Medulla oblongata (tissue), 1 donor: Measurements from ENCODE around the gene SHISA8.
"Not testable (repeated sequence)": the region's sequence is repeated elsewhere in the genome, so short reads cannot be mapped to it uniquely, and the experiment has no call there.

Experiments used
- DNase-seq: peaks from one replicate; pipeline ENCODE4 v3.0.0-alpha.2; 2015; ENCODE audit errors: extremely low spot score

Gene SHISA8

DNA sequence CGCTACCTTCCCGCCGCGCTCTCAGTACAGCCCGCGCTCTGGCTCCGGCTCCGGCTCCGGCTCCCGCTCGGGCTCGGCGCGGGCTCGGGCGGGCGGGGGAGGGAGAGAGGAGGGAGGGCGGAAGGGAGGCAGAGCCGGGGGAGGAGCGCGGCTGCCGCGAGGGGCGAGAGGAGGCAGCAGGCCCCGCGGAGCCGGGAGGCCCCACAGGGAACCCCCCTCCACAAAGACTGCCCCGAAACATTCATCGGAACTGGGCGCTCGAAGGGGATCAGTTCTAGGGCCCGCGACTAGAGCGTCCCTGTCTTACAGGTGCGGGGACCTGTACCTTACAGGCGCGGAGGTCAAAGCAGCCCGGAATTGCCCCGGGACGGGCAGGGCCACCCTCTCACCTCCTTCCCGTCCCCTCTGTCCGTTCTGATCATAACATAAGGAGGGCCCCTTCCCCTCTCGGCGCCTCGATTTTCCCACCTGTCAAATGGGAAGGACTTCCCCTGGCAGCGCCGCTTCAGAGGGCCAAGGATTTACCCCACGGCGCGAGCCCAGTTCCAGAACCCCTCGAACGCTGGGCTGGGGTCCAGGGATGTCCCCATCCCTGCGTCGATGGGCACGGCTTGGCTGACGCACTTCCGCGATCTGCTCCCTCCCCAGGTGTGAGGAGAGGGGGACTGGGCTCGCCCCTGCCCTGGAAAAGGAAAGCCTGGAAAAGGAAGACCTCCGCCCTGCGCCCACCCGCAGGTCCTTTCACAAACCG is at the start of gene SHISA8:
TSS of gene SHISA8 (minus strand) at position 40 of the 751 bp plus-strand sequence. CDS start 407 bp downstream, outside the sequence.
- no peak for DNase-seq

DNA sequence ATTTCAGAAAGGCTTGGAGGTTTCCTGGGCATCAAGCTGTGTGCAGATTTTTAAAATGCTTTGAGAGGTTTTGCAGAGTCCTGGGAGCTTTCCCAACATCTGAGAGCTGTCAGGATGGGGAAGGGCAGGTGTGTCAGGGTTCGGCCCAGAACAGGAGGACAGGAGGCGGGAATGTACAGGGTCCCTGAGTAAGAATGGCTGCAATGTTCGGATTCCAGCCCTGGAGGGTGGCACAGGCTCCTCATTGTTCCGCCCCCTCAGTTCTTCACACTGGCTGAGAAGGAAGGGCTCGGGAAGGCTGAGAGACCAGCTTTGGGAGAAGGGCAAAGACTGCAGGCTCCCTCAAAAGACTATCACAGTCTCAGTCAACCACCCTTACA is 49.2 kb upstream of the SHISA8 start:
- DNase-seq, result no peak

DNA sequence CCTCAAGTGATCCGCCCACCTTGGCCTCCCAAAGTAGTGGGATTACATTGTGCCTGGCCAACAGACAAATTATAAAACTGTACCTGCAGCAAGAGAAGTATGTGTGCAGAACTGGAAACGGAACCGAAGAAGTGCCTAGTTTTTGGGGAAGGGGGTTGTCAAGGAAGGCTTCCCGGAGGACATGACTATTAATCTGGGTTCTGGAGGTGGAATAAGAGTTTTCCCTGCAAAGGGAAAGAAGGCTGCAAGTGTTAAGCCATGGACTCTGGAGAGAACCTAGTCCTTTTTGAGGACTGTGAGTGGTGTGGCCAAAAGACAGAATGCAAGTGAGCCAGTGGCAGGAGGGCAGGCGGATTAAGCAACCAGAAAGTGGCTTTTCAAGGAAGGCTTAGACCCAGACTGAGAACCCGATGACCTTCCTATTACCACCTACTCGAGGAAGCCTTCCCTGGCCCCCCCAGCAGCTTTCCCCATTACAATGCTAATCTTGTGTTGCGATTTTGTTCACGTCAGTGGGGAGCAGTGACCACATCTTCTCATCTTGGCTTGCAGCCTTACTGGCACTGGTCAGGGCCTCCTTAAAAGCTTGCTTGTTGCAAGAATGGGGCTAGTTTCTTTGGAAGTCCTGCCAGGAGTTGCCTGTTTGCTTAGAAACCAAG is 48.7 kb upstream of the SHISA8 start:
- DNase-seq, result peak; percentile 86

DNA sequence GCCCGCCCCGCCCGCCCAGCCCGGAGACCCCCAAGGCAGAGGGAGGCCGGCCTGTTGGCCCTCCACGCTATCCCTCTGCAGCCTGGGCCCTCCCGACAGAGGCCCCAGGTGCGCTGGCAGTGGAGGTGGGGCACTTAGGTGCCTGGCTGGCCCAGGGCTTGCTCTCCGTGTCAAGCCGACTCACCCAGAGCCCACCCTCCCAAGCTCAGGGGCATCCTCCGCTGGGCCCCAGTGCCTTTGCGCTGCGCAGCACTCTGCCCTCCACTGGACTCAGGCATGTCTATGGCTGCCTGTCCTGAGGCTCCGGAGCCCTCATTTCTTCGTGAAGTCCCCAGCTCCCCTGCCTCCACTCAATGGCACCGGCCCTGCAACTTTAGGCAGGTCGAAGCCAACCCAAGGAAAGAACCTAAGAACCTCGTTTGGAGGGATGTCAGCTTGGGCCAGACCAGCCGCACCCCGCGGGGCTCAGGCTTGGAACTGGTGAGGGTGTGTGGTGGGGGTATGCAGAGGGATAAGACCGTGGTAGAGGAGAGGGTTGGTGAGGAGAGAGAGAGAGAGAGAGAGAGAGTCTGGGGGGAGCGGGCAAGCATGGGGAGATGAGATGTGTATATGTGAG is 43.2 kb upstream of the SHISA8 start:
- DNase-seq, result no peak

DNA sequence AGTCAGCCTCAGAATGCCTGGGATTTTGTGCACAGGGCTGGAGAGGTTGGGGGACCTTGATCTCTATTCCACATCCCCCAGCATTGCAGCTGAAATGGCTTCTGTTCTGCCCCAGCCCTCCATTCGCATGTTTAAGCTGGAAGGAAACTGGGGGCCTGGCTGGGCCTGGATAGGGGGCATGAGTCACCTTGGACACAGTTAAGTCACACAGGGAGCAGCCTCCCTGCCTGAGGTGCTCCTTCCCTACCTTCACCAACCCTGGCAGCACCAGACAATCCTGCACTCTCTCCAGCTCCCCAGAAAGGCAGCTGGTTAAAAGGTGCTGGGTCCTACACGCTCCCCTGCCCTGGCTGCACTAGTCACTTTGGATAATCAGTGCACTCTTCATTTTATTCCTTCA is 37.8 kb upstream of the SHISA8 start:
- DNase-seq, result no peak

DNA sequence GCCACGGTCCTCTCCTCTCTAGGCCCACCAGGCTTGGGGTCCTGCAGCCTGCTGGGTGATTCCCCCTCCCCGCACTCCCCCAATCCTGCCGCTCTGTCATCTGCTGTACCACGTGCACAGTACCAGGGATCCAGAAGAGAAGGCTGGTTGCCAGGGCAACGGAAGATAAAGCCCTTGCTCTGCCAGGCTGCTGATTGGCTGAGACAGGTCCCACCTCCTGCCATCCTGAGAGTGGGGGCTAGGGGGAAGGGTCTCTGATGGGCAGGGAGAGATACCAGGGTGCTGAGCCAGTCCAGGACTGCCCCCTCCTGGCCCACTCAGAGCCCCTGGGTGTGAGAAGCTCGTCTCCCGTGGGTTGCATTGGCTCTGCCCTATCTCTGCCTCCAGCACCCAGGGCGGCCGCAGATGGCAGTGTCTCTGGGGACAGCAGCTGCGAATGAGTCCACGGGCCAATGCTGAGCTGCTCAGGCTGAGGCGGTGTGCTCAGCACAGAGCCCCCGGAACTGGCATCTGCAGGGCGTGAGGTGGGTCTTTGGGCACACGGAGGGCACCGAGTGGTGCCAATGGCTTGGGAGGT is 37.1 kb upstream of the SHISA8 start, which contains the start of gene SMIM45:
TSS of gene SMIM45 (plus strand) at position 253 of the 577 bp plus-strand sequence.
- DNase-seq, result peak; percentile 88

DNA sequence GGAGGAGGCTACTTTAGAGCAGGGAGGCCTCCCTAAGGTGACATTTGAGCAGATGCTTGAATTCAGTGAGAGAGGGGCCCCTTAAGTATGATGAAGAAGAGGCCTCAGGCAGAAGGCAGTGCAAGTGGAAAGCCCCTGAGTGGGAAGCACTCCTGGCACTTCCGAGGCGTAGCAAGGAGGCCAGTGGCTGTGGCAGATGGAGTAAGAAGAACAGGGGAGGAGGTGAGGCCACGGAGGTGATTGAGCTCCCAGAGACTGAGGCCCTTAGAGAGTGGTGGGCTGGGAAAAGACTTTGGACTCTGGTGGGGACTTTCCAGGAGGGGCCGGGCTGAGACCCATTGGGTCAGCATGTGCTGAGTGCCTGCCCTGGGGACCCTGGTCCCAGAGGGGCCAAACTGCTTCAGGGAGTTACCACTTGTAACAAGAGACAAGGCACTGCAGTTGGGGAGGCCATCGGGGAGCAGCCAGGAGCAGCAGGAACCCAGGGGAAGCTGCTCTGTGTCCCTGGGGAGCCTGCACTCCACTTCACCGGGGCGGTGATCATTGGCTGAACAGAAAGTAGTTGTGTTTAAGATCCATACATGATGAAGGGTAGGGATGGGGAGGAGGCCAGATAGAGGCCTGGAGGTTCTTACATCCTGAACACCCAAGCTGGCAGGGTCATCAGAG is 34.6 kb upstream of the SHISA8 start:
- no peak for DNase-seq

DNA sequence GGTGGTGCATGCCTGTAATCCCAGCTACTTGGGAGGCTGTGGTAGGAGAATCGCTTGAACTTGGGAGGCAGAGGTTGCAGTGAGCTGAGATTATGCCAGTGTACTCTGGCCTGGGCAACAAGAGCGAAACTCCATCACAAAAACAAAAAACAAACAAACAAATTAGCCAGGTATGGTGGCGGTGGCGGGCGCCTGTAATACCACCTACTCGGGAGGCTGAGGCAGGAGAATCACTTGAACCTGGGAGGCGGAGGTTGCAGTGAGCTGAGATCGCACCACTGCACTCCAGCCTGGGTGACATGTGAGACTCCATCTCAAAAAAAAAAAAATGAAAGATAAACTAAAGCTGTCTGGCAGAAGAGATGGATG is 34.0 kb upstream of the SHISA8 start:
- DNase-seq, result not testable (repeated sequence)

DNA sequence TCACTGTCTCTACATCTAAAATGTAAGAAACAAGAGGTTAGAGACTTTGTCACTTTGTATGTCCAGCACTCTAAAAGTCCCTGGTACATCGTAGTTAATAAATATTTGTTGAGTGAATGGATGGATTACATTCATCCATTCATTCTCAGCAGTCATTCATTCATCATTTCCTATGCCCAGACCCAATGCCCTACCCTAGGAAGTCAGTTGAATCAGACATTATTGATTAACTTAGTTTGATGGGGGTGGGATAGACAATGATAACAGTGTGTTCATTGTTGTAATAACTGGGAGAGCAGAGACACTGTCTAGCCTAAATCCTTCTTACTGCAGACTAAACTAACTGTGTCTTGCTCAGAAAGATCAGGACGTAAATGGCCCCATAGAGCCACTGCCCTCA is 33.3 kb upstream of the SHISA8 start:
- no peak for DNase-seq

DNA sequence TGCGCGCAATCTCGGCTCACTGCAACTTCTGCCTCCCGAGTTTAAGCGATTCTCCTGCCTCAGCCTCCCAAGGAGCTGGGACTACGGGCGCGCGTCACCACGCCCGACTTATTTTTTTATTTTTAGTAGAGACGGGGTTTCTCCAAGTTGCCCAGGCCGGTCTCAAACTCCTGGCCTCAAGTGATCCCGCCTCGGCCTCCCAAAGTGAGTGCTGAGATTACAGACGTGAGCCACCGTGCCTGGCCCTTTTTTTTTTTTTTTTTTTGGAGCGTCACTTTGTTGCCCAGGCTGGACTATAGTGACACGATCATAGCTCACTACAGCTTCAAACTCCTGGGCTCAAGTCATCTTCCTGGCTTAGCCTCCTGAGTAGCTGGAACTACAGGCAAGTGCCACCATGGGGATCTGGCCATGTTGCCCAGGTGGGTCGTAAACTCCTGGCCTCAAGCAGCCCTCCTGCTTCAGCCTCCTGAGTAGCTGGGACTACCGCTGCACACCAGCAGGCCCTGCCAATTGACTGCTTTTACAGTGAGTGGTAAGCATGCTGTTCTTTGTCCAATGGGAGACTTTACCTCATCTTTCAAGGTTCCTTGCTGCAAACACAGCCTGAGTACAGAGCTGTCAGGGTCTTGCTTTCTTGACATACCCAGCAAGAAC is 32.7 kb upstream of the SHISA8 start:
- DNase-seq, result no peak

DNA sequence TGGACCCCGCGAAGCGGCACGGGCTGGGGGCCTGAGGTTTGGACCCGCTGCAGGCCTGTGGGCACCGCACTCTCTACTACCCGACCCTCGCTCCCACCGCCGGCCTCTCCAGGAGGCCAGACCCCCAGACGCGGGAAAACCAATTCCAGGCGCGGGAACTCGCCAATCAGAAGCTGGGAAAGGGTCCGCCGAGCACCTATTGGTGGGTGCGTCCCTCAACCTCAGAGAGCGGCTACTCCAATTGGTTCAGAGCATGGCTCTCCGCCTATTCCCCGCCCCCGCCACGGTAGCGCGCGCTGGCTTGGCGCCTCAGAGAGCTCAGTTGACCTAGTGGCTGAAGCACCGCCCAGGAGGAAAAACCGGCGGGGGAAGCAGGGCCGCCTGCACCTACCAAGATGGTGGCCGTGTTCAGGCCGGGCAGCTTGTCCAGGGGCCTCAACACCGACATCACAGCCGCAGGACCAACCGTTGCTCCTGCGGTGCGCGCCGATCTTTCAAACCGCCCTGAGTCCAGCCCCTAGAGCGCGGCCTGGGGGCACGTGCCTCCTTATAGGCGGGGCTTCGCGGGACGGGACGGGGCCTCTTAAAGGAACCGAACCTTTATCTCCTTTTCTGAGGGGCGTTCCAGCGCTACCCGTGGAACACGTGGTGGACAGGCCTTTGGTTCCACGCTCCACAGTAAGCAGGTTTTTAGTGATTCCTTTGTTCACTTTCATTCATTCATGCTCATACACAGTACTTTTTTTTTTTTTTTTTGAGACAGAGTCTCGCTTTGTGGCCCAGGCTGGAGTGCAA is 32.0 kb upstream of the SHISA8 start, which contains the start of gene CENPM:
TSS of gene CENPM (minus strand) at position 524 of the 795 bp plus-strand sequence. CDS start at position 448, 76 bp downstream.
- DNase-seq, result peak; percentile 94

DNA sequence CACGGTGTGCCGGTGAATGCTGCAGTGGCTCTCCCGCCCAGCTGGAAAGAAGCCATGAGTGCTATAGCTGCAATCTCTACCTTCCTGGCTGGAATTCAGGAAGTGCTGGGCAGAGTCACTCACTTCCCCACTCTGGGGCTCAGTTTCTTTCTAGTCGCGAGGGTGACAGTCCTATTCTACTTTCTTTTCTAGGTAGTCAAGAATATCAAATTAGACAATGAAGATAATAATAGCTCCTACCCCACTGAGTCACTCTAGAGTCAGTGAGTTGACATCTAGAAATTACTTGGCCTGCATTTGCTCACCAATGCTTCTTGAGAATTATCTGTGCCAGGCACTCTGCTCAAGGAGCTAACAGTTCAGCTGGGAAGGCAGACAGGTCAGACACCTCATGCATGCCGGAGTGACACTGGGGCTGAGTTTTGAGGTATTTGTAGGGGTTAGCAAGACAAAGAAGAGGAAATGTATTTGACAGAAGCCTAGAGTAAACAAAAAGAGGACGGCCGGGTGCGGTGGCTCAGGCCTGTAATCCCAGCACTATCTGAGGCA is 28.9 kb upstream of the SHISA8 start:
- no peak for DNase-seq

DNA sequence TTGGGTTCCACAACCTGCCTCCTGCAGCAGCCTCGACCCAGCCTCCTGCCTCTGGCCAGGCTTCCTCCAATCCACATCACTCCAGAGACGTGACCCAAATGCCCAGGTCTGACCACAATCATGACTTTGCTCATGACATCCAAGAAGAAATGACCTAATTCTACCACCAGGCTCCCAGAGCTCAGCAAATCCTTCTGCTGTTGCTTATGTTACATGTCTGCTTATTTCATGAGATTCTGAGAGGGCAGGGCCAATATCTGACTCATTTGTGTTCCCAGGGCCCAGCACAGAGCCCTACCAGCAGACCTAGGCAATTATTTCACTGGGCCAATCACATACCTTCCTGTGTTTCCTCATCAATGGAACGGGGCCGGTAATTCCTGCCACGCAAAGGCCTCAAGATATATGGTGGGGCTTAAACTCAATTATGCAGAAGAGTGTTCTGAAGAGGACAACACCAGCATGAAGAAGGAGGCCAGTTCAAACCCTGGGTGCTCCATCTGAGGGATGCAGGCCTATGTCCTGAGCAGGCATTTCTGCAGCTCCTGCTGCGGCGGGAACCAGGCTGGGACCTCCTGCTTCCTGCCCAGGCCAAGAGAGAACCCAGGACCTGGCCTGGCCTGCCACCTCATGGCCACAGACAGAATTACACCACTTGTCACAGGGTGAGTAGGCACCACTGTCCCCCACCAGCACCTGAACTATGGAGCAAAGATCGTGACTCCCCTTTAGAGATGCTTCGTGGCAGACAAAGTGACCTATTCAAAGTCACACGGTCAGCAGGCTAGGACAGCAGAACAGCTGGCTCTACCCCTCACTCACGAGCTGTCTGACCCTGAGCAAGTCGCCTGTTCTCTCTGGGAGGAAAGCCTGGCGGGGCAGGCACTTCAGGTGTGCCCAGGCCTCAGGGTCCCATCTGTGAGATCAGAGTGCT is 26.2 kb upstream of the SHISA8 start:
- peak; percentile 93 for DNase-seq

DNA sequence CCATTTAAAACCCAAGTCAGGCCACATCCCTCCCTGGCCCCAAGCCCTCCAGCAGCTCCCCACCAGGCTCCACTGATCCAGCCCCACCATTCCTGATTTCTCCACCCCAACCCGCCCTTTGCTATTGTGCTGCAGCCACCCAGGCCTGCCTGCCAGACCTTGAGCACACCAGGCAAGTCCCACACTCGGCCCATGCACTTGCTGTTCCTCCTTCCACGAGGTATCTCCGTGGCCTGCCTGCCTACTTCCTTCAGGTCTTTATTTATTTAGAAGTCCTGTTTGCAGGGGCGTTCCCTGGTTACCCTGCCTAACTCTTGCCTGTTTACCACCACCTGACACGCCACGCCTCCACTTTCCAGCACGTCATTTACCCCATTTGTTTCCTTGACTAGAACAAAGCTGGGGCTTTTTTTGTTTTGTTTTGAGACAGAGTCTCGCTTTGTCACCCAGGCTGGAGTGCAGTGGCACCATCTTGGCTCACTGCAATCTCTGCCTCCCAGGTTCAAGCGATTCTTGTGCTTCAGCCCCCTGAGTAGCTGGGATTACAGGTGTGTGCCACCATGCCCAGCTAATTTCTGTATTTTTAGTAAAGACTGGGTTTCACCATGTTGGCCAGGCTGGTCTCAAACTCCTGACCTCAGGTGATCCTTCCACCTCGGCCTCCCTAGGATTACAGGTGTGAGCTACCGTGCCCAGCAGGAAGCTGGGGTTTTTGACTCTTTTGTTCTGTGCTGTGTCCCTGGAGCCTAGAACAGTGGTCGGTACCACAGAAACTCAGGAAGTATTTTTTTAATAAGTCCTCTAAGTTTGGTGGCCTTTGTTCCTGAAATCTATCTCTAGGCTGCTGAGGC is 25.3 kb upstream of the SHISA8 start:
- DNase-seq, result peak; percentile 85

DNA sequence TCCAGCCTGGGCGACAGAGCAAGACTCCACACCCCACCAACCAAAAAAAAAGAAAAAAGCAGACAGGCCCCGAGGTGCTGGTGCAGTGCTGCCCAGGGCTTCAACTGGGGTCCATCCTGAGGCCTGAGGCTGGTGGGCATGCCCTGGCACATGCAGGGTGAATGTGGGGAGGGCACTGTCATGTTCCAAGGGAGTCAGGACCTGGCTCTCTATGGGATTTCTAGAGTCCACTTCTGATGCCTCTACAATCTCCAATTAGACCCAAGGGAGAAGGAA is 22.0 kb upstream of the SHISA8 start:
- no peak for DNase-seq

DNA sequence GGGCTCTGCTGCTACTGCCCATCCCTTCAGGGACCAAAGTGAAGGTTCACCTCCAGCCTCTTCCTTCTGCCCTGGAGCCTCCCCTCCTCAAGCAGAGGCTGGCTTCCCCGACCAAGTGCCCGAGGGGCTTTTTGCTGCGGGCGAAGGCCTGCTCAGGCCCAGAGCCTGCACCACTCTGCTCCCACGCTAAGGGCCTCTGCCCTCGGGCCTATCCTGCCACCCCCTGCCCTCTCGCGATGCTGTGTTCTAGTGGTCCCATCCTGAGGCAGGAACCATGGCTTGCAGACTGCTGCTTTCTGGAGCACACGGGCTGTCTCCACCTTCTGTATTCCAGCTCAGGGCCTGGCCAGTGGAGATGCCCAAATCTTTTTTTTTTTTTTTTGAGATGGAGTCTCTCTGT is 20.6 kb upstream of the SHISA8 start:
- DNase-seq, result no peak

DNA sequence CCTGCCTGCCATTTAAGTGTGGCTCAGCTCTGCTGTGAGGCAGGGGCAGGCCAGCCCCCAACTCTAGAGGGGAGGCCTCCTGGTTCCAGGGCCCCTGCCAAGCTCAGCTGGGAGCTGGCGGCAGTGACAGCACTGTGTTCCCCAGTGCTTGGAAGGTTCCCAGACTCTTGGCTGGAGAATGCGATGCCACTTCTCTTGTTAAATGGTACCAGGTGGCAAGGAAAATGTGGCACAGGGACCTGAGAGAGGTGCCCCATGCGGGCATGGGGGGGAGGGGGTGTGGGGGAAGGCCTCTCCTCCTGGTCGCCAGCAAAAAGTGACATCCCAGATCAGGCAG is 20.1 kb upstream of the SHISA8 start:
- DNase-seq, result peak; percentile 61

DNA sequence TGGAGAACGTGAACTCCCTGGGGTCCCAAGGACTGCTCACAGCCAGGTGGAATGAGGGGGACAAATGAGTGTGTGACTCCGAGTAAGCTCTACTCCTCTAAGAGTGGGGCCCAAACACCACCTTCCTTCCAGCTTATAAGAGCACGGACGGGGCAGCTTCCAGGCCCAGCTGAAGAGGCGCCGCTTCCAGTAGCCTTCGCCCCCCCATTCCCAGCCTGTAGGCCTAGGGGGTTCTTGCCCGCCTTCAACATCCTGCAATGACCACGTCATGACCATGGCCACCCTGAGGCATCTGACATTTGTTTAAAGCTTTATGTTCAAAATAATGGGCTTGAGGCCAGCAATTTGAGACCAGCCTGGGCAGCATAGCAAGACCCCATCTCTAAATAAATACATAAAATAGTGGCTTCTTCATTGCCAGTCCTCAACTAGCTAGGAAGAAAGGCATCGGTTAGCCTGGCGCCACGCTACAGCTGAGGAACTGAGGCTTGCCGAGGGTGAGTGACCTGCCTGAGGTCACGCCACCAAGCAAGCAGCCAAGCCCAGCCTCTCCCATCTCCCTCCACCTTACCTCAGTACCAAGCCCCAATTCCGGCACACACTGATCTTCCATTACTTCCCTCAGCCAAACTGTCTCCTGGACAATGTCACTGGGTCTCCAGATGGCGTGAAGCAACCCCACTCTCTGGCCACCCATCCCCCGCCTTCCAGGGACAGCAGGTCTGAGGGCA is 19.6 kb upstream of the SHISA8 start:
- DNase-seq, result no peak
